Activated naive CD4-positive, alpha-beta T cell treated with anti-CD3 and anti-CD28 coated beads, Interleukin-2, amount 50 U/mL, for 24 hours (primary cell): Measurements from ENCODE around the gene MFSD11.
A peak's percentile ranks its signal among the peaks of the same experiment; 100 is the strongest.
"Not testable (repeated sequence)": the region's sequence is repeated elsewhere in the genome, so short reads cannot be mapped to it uniquely, and the experiment has no call there.

ENCODE experiments used
- H3K27ac Mint-ChIP-seq: one replicate; pipeline ENCODE4 v1.8.0; 2021; ENCODE audit warnings: mild to moderate bottlenecking, mixed read lengths
- H3K27me3 Mint-ChIP-seq: one replicate; pipeline ENCODE4 v1.8.0; 2021; ENCODE audit warnings: mixed read lengths
- H3K36me3 Mint-ChIP-seq: one replicate; pipeline ENCODE4 v1.8.0; 2021; ENCODE audit warnings: mixed read lengths
- H3K4me1 Mint-ChIP-seq: one replicate; pipeline ENCODE4 v1.8.0; 2021; ENCODE audit warnings: mixed read lengths
- H3K4me3 Mint-ChIP-seq: one replicate; pipeline ENCODE4 v1.8.0; 2021; ENCODE audit warnings: mild to moderate bottlenecking, mixed read lengths
- H3K9me3 Mint-ChIP-seq: one replicate; pipeline ENCODE4 v1.8.0; 2021; ENCODE audit warnings: mixed read lengths

MFSD11 gene

GRCh38 chr17:76702941-76703637, 34.8 kb upstream of the MFSD11 start:
- H3K27ac Mint-ChIP-seq = no peak overlapping the region
- H3K4me1 Mint-ChIP-seq = no peaks in the 10 kb centered on the region
- no peaks in the 10 kb centered on the region for H3K9me3 Mint-ChIP-seq
- no peak overlapping the region for H3K4me3 Mint-ChIP-seq
- no peaks in the 10 kb centered on the region for H3K27me3 Mint-ChIP-seq
- no peaks in the 10 kb centered on the region for H3K36me3 Mint-ChIP-seq

- Mint-ChIP-seq H3K4me1 (peaks cover 4% of the 10 kb centered on the region), H3K27me3 (no peaks in the 10 kb centered on the region), H3K9me3 (no peaks in the 10 kb centered on the region), H3K27ac (no peak overlapping the region), H3K36me3 (no peaks in the 10 kb centered on the region), H3K4me3 (no peak overlapping the region)
These were observed 33.1 kb upstream of the MFSD11 start for GRCh38 chr17:76704805-76705204.

- H3K27ac Mint-ChIP-seq = no peak overlapping the region
- H3K27me3 Mint-ChIP-seq = no peaks in the 10 kb centered on the region
- no peaks in the 10 kb centered on the region for H3K9me3 Mint-ChIP-seq
- H3K4me3 Mint-ChIP-seq = no peak overlapping the region
- H3K4me1 Mint-ChIP-seq = peaks cover 12% of the 10 kb centered on the region
- H3K36me3 Mint-ChIP-seq = no peaks in the 10 kb centered on the region
These were observed 31.1 kb upstream of the MFSD11 start for GRCh38 chr17:76706817-76707216.

GRCh38 chr17:76707985-76708807, 29.7 kb upstream of the MFSD11 start:
- no peaks in the 10 kb centered on the region for H3K36me3 Mint-ChIP-seq
- no peak overlapping the region for H3K27ac Mint-ChIP-seq
- no peaks in the 10 kb centered on the region for H3K27me3 Mint-ChIP-seq
- no peaks in the 10 kb centered on the region for H3K9me3 Mint-ChIP-seq
- H3K4me3 Mint-ChIP-seq = no peak overlapping the region
- H3K4me1 Mint-ChIP-seq = peaks cover 16% of the 10 kb centered on the region

- Mint-ChIP-seq H3K27ac (no peak overlapping the region), H3K9me3 (no peaks in the 10 kb centered on the region), H3K4me1 (peaks cover 27% of the 10 kb centered on the region)
These were observed 28.6 kb upstream of the MFSD11 start for GRCh38 chr17:76709077-76709950.

GRCh38 chr17:76709951-76710862, 27.7 kb upstream of the MFSD11 start:
- H3K4me3 Mint-ChIP-seq = peak overlapping the region; percentile 63
- not testable (repeated sequence) for H3K9me3 Mint-ChIP-seq, H3K27ac Mint-ChIP-seq, H3K27me3 Mint-ChIP-seq, H3K36me3 Mint-ChIP-seq
- peaks cover 33% of the 10 kb centered on the region for H3K4me1 Mint-ChIP-seq

More at GRCh38 chr17:76709077-76709950, 28.6 kb upstream of the MFSD11 start:
- Mint-ChIP-seq H3K4me3 (peak overlapping the region; percentile 70), H3K27me3 (no peaks in the 10 kb centered on the region), H3K36me3 (no peaks in the 10 kb centered on the region)

- peaks cover 41% of the 10 kb centered on the region for H3K4me1 Mint-ChIP-seq
- no peaks in the 10 kb centered on the region for H3K9me3 Mint-ChIP-seq
- H3K27ac Mint-ChIP-seq = no peak within 1 kb of the TSS
- H3K36me3 Mint-ChIP-seq = peaks cover 5% of the 10 kb centered on the region
- H3K4me3 Mint-ChIP-seq = peak within 1 kb of the TSS; percentile 73
- H3K27me3 Mint-ChIP-seq = no peaks in the 10 kb centered on the region
These were observed 26.9 kb upstream of the MFSD11 start, which contains the start of gene MXRA7 for GRCh38 chr17:76710863-76711611. Gene MXRA7 (minus strand): TSS chr17:76710965. CDS start chr17:76710946, 19 bp downstream.

GRCh38 chr17:76712321-76712720, 25.6 kb upstream of the MFSD11 start:
- H3K27ac Mint-ChIP-seq, H3K4me3 Mint-ChIP-seq: not testable (repeated sequence)
- peaks cover 46% of the 10 kb centered on the region for H3K4me1 Mint-ChIP-seq

GRCh38 chr17:76713765-76714164, 24.2 kb upstream of the MFSD11 start:
- H3K27ac Mint-ChIP-seq = peak overlapping the region; percentile 41
- H3K36me3 Mint-ChIP-seq = peaks cover 7% of the 10 kb centered on the region
- H3K9me3 Mint-ChIP-seq = no peaks in the 10 kb centered on the region
- H3K4me3 Mint-ChIP-seq = no peak overlapping the region
- no peaks in the 10 kb centered on the region for H3K27me3 Mint-ChIP-seq
- peaks cover 47% of the 10 kb centered on the region for H3K4me1 Mint-ChIP-seq

More at GRCh38 chr17:76712321-76712720, 25.6 kb upstream of the MFSD11 start:
- not testable (repeated sequence) for H3K9me3 Mint-ChIP-seq, H3K36me3 Mint-ChIP-seq, H3K27me3 Mint-ChIP-seq

GRCh38 chr17:76714336-76714735, 23.6 kb upstream of the MFSD11 start:
- Mint-ChIP-seq H3K4me3 (no peak overlapping the region), H3K27ac (peak overlapping the region; percentile 41), H3K9me3 (no peaks in the 10 kb centered on the region), H3K27me3 (no peaks in the 10 kb centered on the region), H3K4me1 (peaks cover 49% of the 10 kb centered on the region), H3K36me3 (peaks cover 7% of the 10 kb centered on the region)

- Mint-ChIP-seq H3K4me3 (no peak overlapping the region), H3K36me3 (peaks cover 7% of the 10 kb centered on the region), H3K27me3 (no peaks in the 10 kb centered on the region), H3K4me1 (peaks cover 44% of the 10 kb centered on the region), H3K27ac (peak overlapping the region; percentile 57), H3K9me3 (no peaks in the 10 kb centered on the region)
These were observed 23.0 kb upstream of the MFSD11 start for GRCh38 chr17:76714822-76715495.

- H3K27me3 Mint-ChIP-seq = no peaks in the 10 kb centered on the region
- H3K27ac Mint-ChIP-seq = no peak overlapping the region
- peaks cover 7% of the 10 kb centered on the region for H3K36me3 Mint-ChIP-seq
- H3K9me3 Mint-ChIP-seq = no peaks in the 10 kb centered on the region
- H3K4me1 Mint-ChIP-seq = peaks cover 43% of the 10 kb centered on the region
- no peak overlapping the region for H3K4me3 Mint-ChIP-seq
These were observed 22.5 kb upstream of the MFSD11 start for GRCh38 chr17:76715496-76715830.

GRCh38 chr17:76716146-76716838, 21.6 kb upstream of the MFSD11 start:
- Mint-ChIP-seq H3K27me3 (no peaks in the 10 kb centered on the region), H3K4me1 (peaks cover 45% of the 10 kb centered on the region), H3K9me3 (no peaks in the 10 kb centered on the region), H3K27ac (peak overlapping the region; percentile 88), H3K36me3 (peaks cover 10% of the 10 kb centered on the region), H3K4me3 (no peak overlapping the region)
